Glutamatergic neuron (in vitro differentiated cells): Measurements from ENCODE around the gene SPINK2. TPM values are rescaled to one million over a fixed set of nuclear protein-coding genes. Genes with fewer than 3 reads are reported as not detected.

Source experiments
- DNase-seq: peaks from one replicate; pipeline ENCODE4 v3.0.0; 2022
- H3K27ac Mint-ChIP-seq: one replicate; pipeline ENCODE4 v1.8.0; 2020; ENCODE audit warnings: mild to moderate bottlenecking, mixed read lengths, inconsistent platforms; ENCODE audit not compliant: unreplicated experiment
- H3K27me3 Mint-ChIP-seq: one replicate; pipeline ENCODE4 v1.8.0; 2020; ENCODE audit warnings: mild to moderate bottlenecking, moderate library complexity, mixed read lengths, inconsistent platforms; ENCODE audit not compliant: unreplicated experiment
- H3K36me3 Mint-ChIP-seq: one replicate; pipeline ENCODE4 v1.8.0; 2020; ENCODE audit warnings: mild to moderate bottlenecking, mixed read lengths, inconsistent platforms; ENCODE audit not compliant: unreplicated experiment
- H3K4me1 Mint-ChIP-seq: one replicate; pipeline ENCODE4 v1.8.0; 2020; ENCODE audit warnings: mild to moderate bottlenecking, low read depth, mixed read lengths, inconsistent platforms; ENCODE audit not compliant: unreplicated experiment
- H3K4me3 Mint-ChIP-seq: one replicate; pipeline ENCODE4 v1.8.0; 2020; ENCODE audit warnings: mild to moderate bottlenecking, mixed read lengths, inconsistent platforms; ENCODE audit not compliant: unreplicated experiment
- H3K9me3 Mint-ChIP-seq: one replicate; pipeline ENCODE4 v1.8.0; 2020; ENCODE audit warnings: mild to moderate bottlenecking, moderate library complexity, mixed read lengths, inconsistent platforms; ENCODE audit not compliant: unreplicated experiment
- total RNA-seq: library from RNA; stranded (reverse); fragmentation: NEBNext Ultra II Directional; extraction: Animal tissue kit (Norgen Biotek cat#: 25700); gene quantifications from one replicate; pipeline ENCODE4 v1.2.1, GENCODE V29; 2021; ENCODE audit not compliant: unreplicated experiment
- TF ChIP-seq, protein P1 (sequence below): fragments of 200-600 bp; sonication (generic); IDR thresholded peaks from one replicate; pipeline ENCODE4 v1.5.0; 2021; ENCODE audit not compliant: partially characterized antibody, unreplicated experiment

SPINK2 gene
- total RNA-seq, 1 donor from 2014 or later: not detected

GRCh38 chr4:56843421-56843899 is 22.0 kb upstream of the SPINK2 start:
- no peak overlapping the region for H3K27ac Mint-ChIP-seq
- H3K4me1 Mint-ChIP-seq: peaks cover 3% of the 10 kb centered on the region
- no peak for DNase-seq
- no peaks in the 10 kb centered on the region for H3K9me3 Mint-ChIP-seq
- H3K4me3 Mint-ChIP-seq: no peak overlapping the region
- H3K36me3 Mint-ChIP-seq: no peaks in the 10 kb centered on the region
- TF ChIP-seq, protein P1, sequence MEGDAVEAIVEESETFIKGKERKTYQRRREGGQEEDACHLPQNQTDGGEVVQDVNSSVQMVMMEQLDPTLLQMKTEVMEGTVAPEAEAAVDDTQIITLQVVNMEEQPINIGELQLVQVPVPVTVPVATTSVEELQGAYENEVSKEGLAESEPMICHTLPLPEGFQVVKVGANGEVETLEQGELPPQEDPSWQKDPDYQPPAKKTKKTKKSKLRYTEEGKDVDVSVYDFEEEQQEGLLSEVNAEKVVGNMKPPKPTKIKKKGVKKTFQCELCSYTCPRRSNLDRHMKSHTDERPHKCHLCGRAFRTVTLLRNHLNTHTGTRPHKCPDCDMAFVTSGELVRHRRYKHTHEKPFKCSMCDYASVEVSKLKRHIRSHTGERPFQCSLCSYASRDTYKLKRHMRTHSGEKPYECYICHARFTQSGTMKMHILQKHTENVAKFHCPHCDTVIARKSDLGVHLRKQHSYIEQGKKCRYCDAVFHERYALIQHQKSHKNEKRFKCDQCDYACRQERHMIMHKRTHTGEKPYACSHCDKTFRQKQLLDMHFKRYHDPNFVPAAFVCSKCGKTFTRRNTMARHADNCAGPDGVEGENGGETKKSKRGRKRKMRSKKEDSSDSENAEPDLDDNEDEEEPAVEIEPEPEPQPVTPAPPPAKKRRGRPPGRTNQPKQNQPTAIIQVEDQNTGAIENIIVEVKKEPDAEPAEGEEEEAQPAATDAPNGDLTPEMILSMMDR: no peak
- H3K27me3 Mint-ChIP-seq: peaks cover 11% of the 10 kb centered on the region

DNA sequence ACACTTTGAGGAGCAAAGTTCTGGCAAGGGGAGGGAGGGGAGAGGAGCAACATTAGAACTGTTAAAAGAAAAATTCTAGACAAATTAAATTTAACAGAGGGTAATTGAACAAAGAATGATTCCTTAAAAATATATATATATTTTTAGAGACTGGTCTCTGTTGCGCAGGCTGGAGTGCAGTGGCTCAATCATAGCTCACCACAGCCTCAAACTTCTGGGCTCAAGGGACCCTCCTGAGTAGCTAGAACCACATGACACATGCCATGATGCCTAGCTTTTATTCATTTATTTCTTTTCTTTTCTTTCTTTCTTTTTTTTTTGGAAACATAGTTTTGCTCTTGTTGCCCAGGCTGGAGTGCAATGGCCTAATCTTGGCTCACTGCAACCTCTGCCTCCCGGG is 19.1 kb upstream of the SPINK2 start:
- H3K4me3 Mint-ChIP-seq: no peak overlapping the region
- H3K4me1 Mint-ChIP-seq: peaks cover 3% of the 10 kb centered on the region
- no peak for DNase-seq
- H3K9me3 Mint-ChIP-seq: no peaks in the 10 kb centered on the region
- TF ChIP-seq, protein P1: no peak
- H3K27ac Mint-ChIP-seq: no peak overlapping the region
- no peaks in the 10 kb centered on the region for H3K36me3 Mint-ChIP-seq
- peaks cover 4% of the 10 kb centered on the region for H3K27me3 Mint-ChIP-seq

DNA sequence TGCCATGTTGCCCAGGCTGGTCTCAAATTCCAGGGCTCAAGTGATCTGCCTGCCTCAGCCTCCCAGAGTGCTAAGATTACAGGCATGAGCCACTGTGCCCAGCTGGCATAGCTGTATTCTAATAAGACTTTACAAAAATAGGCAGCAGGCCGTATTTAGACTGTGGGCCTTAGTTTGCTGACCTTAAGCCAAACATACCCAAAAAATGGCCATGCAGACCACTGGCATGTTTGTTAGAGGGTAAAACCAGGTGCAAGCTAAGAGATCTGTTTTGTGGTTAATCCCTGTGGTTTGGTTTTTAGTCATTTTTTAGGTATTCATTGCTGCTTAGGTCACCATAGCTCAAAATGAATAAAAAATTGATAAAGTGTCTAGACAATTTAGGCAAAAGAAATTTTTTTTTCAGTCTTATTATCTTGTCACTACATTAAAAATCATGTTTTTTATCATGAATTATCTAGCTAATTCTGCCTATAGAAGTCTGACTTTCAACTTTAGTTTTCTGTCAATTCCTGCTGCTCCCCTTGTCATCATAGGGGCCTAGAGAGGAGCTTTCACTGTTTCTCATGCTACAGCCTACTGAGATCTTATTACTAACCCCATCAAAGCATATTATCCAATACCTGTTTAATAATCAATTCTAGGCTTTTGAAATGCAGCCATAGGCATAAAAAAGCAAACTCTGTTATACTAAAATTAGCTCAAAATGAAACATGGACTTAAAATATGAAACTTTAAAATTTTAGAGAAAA is 7.5 kb upstream of the SPINK2 start:
- H3K36me3 Mint-ChIP-seq: no peaks in the 10 kb centered on the region
- H3K27ac Mint-ChIP-seq: no peak overlapping the region
- no peak overlapping the region for H3K4me3 Mint-ChIP-seq
- H3K27me3 Mint-ChIP-seq: peaks cover 3% of the 10 kb centered on the region
- no peak for DNase-seq
- TF ChIP-seq, protein P1: no peak
- no peaks in the 10 kb centered on the region for H3K4me1 Mint-ChIP-seq
- peaks cover 2% of the 10 kb centered on the region for H3K9me3 Mint-ChIP-seq

GRCh38 chr4:56823933-56824600 is 2.6 kb upstream of the SPINK2 start:
- TF ChIP-seq, protein P1: no peak
- DNase-seq: no peak
- no peaks in the 10 kb centered on the region for H3K36me3 Mint-ChIP-seq
- peaks cover 3% of the 10 kb centered on the region for H3K27me3 Mint-ChIP-seq
- no peak overlapping the region for H3K27ac Mint-ChIP-seq
- no peak overlapping the region for H3K4me3 Mint-ChIP-seq
- H3K4me1 Mint-ChIP-seq: no peaks in the 10 kb centered on the region
- H3K9me3 Mint-ChIP-seq: peaks cover 2% of the 10 kb centered on the region

GRCh38 chr4:56818797-56819196 is 2.7 kb downstream of the SPINK2 start:
- H3K9me3 Mint-ChIP-seq: no peaks in the 10 kb centered on the region
- DNase-seq: no peak
- H3K36me3 Mint-ChIP-seq: no peaks in the 10 kb centered on the region
- no peak overlapping the region for H3K4me3 Mint-ChIP-seq
- TF ChIP-seq, protein P1: no peak
- H3K27ac Mint-ChIP-seq: no peak overlapping the region
- H3K27me3 Mint-ChIP-seq: peaks cover 3% of the 10 kb centered on the region
- H3K4me1 Mint-ChIP-seq: no peaks in the 10 kb centered on the region
